Ishikawa (cell line): ENCODE results near the gene LMO3.

ENCODE experiments used
- CEBPB ChIP-seq: IDR thresholded peaks from 2 replicates; pipeline ENCODE4 v1.6.1; 2012
- CREB1 ChIP-seq: IDR thresholded peaks from 2 replicates; pipeline ENCODE4 v1.6.1; 2012; ENCODE audit warnings: low read depth
- EGR1 ChIP-seq: IDR thresholded peaks from 2 replicates; pipeline ENCODE4 v1.6.1; 2012
- EP300 ChIP-seq: IDR thresholded peaks from 2 replicates; pipeline ENCODE4 v1.6.1; 2012; ENCODE audit warnings: borderline replicate concordance
- FOXM1 ChIP-seq: IDR thresholded peaks from 2 replicates; pipeline ENCODE4 v1.6.1; 2012; ENCODE audit warnings: low read depth, borderline replicate concordance
- MAX ChIP-seq: IDR thresholded peaks from 2 replicates; pipeline ENCODE4 v1.6.1; 2012
- NFIC ChIP-seq: IDR thresholded peaks from 2 replicates; pipeline ENCODE4 v1.6.1; 2012
- RAD21 ChIP-seq: IDR thresholded peaks from 2 replicates; pipeline ENCODE4 v1.6.1; 2012; ENCODE audit warnings: low read depth
- REST ChIP-seq: IDR thresholded peaks from 2 replicates; pipeline ENCODE4 v1.6.1; 2012; ENCODE audit warnings: low read depth, mild to moderate bottlenecking
- TAF1 ChIP-seq: IDR thresholded peaks from 2 replicates; pipeline ENCODE4 v1.6.1; 2012; ENCODE audit warnings: low read depth, mild to moderate bottlenecking
- TCF12 ChIP-seq: IDR thresholded peaks from 2 replicates; pipeline ENCODE4 v1.6.1; 2012; ENCODE audit warnings: low read depth
- TEAD4 ChIP-seq: IDR thresholded peaks from 2 replicates; pipeline ENCODE4 v1.6.1; 2012
- USF1 ChIP-seq: IDR thresholded peaks from 2 replicates; pipeline ENCODE4 v1.6.1; 2012
- YY1 ChIP-seq: IDR thresholded peaks from 2 replicates; pipeline ENCODE4 v1.6.1; 2012; ENCODE audit warnings: low read depth
- ZBTB7A ChIP-seq: IDR thresholded peaks from 2 replicates; pipeline ENCODE4 v1.6.1; 2012; ENCODE audit warnings: low read depth

Gene LMO3

GRCh38 chr12:16560273-16560672, 45.7 kb downstream of the LMO3 start:
- TF ChIP-seq ZBTB7A, result no peak
- TF ChIP-seq FOXM1, result no peak
- no peak for TF ChIP-seq REST
- no peak for TF ChIP-seq YY1
- TF ChIP-seq CEBPB, result no peak
- TF ChIP-seq MAX, result no peak
- TF ChIP-seq TAF1, result no peak
- no peak for TF ChIP-seq USF1
- no peak for TF ChIP-seq CREB1
- no peak for TF ChIP-seq NFIC
- TF ChIP-seq TEAD4, result no peak
- TF ChIP-seq TCF12, result no peak
- TF ChIP-seq EGR1, result no peak
- no peak for TF ChIP-seq RAD21
- TF ChIP-seq EP300, result no peak

- TF ChIP-seq RAD21 (no peak), CREB1 (no peak), TAF1 (no peak), USF1 (no peak), ZBTB7A (no peak)
Observed at GRCh38 chr12:16555630-16556029, 50.3 kb downstream of the LMO3 start.

- TF ChIP-seq RAD21, result no peak
- TF ChIP-seq MAX, result no peak
- no peak for TF ChIP-seq USF1
- no peak for TF ChIP-seq REST
- TF ChIP-seq EGR1, result no peak
Observed at GRCh38 chr12:16553457-16553856, 52.5 kb downstream of the LMO3 start.

- TF ChIP-seq EP300, result no peak
- TF ChIP-seq NFIC, result no peak
- no peak for TF ChIP-seq TCF12
- TF ChIP-seq USF1, result no peak
- TF ChIP-seq ZBTB7A, result no peak
- no peak for TF ChIP-seq TAF1
- TF ChIP-seq REST, result no peak
- no peak for TF ChIP-seq TEAD4
Observed at GRCh38 chr12:16552301-16552700, 53.7 kb downstream of the LMO3 start.

GRCh38 chr12:16545836-16546235, 60.1 kb downstream of the LMO3 start:
- no peak for TF ChIP-seq CEBPB
- TF ChIP-seq ZBTB7A, result no peak
- TF ChIP-seq MAX, result no peak
- TF ChIP-seq EGR1, result no peak
- no peak for TF ChIP-seq TEAD4
- no peak for TF ChIP-seq YY1
- TF ChIP-seq CREB1, result no peak
- TF ChIP-seq FOXM1, result no peak
- no peak for TF ChIP-seq USF1
- TF ChIP-seq EP300, result no peak
- TF ChIP-seq TAF1, result no peak
- TF ChIP-seq NFIC, result no peak
- TF ChIP-seq TCF12, result no peak
- no peak for TF ChIP-seq REST
- no peak for TF ChIP-seq RAD21
